Daoy (cell line): ENCODE data around the gene MICAL2. TPM values are rescaled to one million over a fixed set of nuclear protein-coding genes. Genes with fewer than 3 reads are reported as not detected.

Source experiments
- DNase-seq: peaks from one replicate; pipeline ENCODE4 v3.0.0-alpha.2; 2015; ENCODE audit warnings: low read depth
- total RNA-seq: library from RNA; depleted of rRNA; stranded (reverse); fragments of >200 nt; shearing (Covaris generic); gene quantifications from 2 replicates; pipeline ENCODE4 v1.2.3, GENCODE V29; 2014

The MICAL2 gene
- total RNA-seq, 1 experiment from 2014 or later = 178 TPM

GRCh38 chr11:12186701-12187100, 76.3 kb downstream of the MICAL2 start:
- no peak for DNase-seq

GRCh38 chr11:12187399-12187798, 77.0 kb downstream of the MICAL2 start:
- peak; percentile 90 for DNase-seq

GRCh38 chr11:12188548-12189317, 78.3 kb downstream of the MICAL2 start:
- no peak for DNase-seq

- peak; percentile 71 for DNase-seq
Observed at GRCh38 chr11:12189543-12190235, 79.3 kb downstream of the MICAL2 start.

GRCh38 chr11:12190511-12190910, 80.1 kb downstream of the MICAL2 start:
- no peak for DNase-seq

GRCh38 chr11:12192794-12193514, 82.6 kb downstream of the MICAL2 start:
- no peak for DNase-seq

GRCh38 chr11:12193515-12194336, 83.3 kb downstream of the MICAL2 start:
- DNase-seq = no peak

GRCh38 chr11:12195768-12196167, 85.4 kb downstream of the MICAL2 start:
- no peak for DNase-seq

GRCh38 chr11:12196308-12196707, 85.9 kb downstream of the MICAL2 start:
- no peak for DNase-seq

GRCh38 chr11:12196872-12197271, 86.5 kb downstream of the MICAL2 start:
- no peak for DNase-seq

GRCh38 chr11:12198251-12199222, 88.1 kb downstream of the MICAL2 start:
- DNase-seq = no peak

GRCh38 chr11:12199231-12199948, 89.0 kb downstream of the MICAL2 start:
- DNase-seq = no peak

GRCh38 chr11:12200279-12200990, 90.0 kb downstream of the MICAL2 start:
- DNase-seq = peak; percentile 94

- peak; percentile 97 for DNase-seq
Observed at GRCh38 chr11:12200991-12201985, 90.9 kb downstream of the MICAL2 start.

GRCh38 chr11:12202661-12203310, 92.4 kb downstream of the MICAL2 start:
- DNase-seq = no peak

- no peak for DNase-seq
Observed at GRCh38 chr11:12204506-12204905, 94.1 kb downstream of the MICAL2 start.

- no peak for DNase-seq
Observed at GRCh38 chr11:12205330-12205729, 94.9 kb downstream of the MICAL2 start.
